Activated CD4-positive, CD25-positive, alpha-beta regulatory T cell treated with anti-CD3 and anti-CD28 coated beads, Interleukin-2, amount 50 U/mL, for 72 hours (primary cell): ENCODE data around the gene NKD2.

Experiments used
- DNase-seq: peaks from one replicate; pipeline ENCODE4 v3.0.0; 2021

Gene NKD2

DNA sequence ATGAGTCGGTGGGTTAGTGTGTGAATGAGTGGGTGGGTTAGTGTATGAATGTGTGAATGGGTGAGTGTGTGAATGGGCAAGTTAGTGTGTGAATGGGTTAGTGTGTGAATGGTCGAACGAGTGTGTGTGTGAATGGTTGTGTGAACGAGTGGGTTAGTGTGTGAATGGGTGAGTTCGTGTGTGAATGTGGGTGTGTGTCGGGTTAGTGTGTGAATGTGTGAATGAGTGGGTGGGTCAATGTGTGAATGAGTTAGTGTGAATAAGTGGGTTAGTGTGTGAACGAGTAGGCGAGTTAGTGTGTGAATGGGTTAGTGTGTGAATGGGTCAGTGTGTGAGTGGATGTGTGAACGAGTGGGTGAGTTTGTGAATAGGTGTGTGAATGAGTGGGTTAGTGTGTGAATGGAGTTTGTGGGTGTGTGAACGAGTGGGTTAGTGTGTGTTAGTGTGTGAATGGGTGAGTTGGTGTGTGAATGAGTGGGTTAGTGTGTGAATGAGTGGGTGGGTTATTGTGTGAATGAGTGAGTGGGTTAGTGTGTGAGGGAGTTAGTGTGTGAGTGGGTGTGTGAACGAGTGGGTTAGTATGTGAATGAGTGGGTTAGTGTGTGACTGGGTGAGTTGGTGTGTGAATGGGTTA, 38.8 kb downstream of the NKD2 start:
- no peak for DNase-seq

DNA sequence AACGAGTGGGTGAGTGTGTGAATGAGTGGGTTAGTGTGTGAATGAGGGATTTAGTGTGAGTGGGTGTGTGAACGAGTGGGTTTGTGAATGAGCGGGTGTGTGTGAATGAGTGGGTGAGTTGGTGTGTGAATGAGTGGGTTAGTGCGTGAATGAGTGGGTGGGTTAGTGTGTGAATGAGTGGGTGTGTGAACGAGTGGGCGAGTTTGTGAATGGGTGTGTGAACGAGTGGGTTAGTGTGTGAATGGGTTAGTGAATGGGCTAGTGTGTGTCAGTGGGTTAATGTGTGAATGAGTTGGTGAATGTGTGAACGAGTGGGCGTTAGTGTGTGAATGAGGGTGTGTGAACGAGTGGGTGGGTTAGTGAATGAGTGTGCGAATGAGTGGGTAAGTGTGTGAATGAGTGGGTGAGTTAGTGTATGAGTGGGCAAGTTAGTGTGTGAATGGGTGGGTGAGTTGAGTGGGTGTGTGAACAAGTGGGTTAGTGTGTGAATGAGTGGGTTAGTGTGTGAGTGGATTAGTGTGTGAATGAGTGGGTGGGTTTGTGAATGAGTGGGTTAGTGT, 39.6 kb downstream of the NKD2 start:
- DNase-seq: no peak

DNA sequence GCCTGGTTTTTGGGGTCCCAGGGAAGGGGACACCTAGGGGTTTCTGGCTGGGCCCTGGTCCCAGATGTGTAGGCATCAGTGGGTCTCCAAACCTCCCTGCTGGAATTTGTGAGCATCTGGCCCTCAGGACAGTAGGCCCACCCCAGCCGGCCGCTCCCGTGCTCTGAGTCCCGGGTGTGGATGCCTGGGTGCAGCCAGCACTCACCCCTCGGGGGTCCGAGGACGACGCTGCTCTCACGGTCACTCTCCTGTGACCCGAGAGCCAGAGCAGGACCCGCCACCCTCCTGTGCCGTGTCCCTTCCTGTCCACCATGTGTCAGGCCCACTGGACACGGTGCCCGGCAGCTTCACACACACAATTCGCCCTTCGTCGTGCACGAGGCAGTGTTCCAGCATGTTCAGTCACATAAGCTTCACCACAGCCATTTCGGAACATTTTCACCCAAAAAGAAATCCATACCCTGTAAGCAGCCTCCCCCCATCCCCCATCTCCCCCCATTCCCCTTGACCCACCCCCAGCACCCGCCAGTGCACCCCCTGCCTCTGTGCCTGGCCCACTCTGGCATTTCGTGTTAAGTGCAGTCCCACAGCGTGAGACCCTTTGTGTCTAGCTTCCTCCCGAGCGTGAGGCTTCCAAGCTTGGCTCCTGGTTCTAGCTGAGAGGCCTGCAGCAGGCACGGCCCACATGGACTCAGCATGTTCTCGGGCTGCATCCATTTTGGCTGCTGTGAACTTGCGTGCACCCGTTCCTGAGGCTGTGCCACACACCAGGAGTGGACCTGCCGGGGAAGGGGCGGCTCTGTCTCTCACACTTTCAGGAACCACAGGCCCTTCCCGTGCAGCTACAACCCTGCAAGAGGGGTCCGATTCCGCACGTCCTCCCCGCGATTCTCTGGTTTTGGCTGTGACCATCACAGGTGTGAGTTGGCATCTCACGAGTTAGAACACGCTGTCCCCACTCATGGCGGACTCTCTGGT, 40.5 kb downstream of the NKD2 start:
- no peak for DNase-seq

DNA sequence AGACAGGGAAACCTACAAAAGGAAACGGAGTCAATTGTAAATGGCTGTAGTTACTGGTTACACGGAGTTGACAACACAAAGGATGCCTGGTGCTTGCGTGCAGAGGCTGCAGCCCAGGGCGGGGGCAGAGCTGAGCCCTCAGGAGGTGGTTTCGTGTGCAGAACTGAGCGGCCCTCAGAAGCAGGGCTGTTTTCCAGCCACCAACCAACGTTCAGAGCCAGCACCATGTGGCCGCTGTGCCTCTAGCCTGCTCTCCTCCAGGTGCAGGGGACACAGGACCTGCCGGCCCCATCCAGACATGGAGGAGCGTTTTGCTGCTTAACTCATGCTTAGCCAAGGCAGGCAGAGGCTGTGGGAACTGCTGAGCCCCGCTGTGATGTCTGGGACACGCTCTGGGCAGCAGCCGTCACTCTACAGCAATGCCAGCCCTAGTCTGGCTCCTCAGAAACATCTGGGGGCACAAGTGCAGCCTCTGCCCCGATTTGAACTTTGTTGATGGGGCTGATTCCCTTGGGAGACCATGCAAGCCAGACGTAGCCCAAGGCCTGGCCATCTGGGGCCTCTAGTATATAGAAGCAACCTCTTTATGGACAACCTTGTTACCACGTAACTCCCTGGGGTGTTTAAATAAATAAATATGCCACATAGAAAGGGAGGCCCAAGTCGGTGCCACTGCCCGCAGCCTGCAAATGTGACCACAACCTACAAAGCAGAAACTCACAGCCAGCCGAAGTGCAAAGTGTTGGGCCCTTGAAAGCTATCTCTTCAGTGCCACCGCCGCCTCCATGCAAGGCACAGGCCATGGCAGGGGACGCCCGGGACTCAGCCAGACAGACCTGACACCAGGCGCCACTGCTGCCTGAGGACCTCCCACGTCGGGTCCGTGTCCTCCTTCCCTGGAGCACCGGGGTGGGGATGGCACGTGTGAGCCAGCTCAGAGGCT, 42.1 kb downstream of the NKD2 start:
- DNase-seq: no peak

DNA sequence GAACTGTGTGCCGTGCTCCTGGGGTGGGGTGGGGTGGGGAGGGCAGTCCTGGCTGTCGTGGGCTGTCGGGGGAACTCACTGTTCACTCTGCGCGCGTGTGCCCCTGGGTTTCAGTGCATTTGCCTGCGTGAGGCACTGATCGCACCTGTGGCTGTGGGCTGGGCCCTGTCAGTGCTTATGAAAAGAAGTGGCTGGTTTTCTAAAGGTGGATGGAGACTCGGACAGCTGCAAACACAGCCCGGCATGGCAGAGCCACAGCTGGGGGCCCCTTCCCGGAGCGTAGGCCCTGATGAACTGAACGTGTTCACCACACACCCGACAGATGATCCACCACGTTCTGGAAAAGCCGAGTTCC, 42.7 kb downstream of the NKD2 start:
- DNase-seq: no peak

DNA sequence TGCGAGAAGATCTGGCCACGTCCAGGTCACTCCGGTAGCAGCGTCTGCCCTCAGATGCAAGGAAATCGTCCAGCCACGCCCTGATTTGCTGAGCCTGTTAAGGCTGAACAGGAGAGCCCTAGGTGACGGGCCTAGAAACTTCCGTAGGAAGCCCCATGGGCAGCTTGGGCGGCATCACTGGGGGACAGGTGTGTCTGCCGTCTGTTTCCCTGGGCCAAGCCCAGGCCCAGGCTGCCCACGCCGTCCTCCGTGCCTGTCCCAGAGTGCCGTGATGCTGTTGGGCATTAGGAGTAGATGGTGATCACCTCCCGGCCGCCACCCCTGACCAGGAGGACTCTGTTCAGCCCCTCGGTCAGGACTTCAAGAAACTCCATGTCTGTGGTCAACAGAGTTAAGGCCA, 43.5 kb downstream of the NKD2 start:
- no peak for DNase-seq

DNA sequence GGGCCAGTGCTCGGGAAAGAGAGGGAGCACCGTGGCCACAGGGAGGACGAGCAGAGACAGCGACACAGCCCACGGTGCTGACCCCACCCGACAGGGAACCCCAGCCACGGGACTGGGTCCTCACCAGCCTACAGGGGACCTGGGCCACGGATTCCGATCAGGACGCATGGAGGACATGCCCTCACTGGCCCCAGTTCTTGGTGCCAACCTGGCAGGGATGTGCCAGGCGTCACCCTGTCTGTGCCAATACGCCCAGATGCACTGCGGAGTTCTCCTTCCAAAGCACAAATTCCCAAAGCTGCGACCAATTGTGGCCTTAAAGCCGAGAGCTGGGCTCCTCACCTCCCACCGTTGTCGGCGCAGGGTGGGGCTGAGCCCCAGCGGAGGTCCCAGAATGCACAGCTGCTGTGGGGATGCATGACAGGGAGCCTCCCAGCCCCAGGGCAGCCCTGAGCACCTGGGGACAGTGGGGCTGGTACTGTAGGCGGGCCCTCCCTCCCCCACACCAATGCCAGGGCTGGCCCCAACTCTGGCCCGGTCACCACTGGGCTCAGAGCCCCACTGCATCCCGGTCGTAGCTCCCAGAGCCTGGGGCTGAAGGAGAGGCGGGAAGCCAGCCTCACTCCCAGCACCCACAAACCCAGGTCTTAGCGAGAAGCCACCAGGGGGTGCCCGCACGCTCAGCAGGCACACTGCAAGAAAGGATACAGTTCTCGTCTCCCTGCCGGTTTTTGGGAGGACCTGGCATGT, 44.2 kb downstream of the NKD2 start:
- no peak for DNase-seq

DNA sequence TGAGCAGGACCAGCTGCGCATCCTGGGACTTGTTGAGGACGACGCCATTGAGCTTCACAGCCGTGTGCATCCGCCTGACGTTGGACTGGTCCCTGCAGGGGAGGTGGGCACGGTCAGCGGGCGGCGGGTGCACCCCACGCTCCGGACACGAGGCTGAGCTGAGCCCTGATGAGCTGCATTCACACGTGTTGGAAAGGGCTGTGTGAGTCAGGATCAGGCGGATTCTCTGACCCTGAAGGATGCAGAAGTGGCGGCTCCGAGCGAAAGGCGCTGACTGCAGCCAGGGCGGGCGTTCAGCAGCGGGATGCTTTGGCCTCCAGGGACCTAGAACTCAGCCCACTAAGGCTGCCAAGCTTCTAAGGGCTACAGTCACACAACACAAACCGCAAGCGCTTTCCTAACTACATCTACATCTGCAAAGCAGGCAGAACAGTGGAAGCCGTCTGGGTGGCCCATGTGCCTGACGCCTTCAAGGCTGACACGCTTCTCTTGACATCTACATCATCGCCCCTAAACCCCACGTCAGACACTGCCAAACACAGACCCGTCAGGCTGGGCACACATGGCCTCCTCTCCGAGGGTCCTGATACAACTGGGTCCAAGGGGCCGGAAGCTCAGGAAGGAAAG, 44.9 kb downstream of the NKD2 start:
- no peak for DNase-seq

DNA sequence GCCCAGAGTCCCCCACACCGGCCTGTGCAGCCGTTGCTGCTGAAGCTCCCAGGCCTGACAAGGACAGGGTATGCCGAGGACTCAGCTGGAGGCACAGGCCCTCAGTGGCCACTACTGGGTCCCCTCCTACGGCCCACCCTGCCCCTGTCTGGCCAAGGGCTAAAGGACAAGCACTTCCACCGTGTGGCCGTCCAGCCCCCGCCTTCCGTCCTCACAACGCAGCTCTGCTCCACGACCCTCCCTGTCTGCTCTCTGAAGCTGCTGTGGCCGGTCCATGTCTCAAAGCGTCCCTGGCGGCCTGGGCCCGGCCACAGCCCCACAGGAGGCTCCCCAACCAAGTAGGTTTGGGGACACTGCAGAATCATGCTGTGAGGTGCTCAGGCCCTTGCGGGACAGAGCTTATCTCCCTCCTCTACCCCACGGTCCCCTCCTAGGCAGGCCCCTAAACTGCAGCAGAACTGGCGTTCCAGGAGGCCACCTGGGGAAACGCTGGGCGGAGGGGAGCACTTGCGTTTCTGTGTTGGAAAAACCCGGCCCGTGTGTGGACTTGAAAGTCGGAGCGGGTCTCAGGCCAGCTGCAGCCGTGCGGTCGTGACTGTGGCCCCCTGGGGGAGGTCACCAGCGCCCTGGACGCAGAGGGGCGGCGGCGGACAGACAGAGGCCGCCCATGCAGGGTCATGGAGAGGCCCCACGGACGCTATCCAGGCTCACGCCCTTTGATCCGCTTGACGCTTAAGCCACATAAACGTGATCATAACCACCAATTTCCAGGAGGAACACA, 45.6 kb downstream of the NKD2 start:
- DNase-seq: no peak

DNA sequence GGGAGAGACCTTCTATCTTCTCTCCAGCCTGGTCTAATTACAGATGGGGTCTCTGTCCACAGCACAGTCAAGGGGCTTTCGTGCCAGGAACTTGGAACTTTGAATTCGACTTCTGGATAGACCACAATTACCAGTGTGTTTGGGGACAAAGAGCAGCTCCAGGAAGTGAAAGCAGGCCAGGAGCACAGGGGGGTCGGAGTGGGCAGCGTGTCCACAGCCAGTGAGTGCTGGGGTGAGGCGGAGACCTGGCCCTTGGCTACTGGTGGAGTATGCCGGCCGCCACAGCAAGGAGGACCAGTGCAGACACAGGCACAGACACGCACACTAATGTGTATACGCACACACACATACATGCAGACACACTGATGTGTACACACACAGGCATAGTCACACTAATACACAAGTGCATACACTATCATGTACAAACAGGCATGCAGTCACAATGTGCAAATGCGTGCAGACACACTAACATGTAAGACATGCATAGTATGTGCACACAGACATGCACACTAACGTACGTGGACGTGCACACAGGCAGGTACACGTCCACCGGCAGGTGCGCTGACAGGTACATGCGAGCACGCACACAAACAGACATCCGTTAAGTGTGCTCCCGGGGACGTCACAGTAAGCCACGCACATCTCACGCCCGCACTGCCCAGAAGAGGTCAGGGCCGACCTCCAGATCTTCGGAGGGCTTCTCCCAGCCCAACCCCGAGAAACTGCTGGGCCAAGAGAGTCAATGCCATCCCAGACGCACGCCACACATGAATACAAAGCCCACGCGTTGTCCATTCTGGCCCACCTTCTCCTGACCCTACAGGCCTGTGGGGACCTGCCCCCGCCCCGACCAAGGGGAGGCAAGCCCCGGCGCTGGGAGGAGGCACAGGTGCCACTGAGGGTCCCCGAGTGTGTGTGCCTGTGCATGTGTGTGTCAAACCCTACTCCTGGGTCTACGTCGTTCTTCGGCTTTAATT, 46.5 kb downstream of the NKD2 start:
- DNase-seq: no peak

DNA sequence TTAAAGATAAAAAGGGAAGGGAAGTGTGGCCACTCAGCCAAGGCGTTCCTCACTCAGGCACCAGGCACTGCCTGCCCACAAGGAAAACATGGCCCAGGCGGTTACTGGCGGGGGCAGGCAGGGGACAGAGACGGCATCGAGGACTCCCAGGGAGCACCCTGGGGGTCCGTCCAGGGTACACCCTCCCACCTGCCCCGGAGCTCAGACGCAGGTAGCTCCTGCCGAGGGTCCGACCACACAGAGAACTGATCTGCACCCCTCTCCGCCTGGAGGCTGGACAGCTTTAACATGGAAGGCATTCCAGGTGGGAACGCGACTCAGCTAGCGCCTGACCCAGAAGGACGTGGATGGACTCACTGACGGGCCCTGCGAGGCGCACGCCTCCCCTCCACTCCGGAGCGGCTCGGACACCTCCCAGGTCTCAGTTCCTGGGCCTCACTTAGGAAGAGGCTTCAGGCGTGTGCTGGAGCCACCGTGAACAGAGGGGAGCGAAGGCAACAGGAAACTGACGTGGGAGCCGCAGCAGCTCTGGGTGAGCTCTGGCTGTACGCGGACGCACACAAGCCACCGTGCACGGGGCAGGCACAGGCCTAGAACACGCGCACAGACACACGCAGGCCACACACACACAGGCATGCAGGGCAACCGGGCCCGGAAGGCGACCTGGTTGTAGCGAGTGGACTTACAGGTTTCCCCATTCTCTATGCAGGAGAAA, 47.5 kb downstream of the NKD2 start:
- DNase-seq: no peak

DNA sequence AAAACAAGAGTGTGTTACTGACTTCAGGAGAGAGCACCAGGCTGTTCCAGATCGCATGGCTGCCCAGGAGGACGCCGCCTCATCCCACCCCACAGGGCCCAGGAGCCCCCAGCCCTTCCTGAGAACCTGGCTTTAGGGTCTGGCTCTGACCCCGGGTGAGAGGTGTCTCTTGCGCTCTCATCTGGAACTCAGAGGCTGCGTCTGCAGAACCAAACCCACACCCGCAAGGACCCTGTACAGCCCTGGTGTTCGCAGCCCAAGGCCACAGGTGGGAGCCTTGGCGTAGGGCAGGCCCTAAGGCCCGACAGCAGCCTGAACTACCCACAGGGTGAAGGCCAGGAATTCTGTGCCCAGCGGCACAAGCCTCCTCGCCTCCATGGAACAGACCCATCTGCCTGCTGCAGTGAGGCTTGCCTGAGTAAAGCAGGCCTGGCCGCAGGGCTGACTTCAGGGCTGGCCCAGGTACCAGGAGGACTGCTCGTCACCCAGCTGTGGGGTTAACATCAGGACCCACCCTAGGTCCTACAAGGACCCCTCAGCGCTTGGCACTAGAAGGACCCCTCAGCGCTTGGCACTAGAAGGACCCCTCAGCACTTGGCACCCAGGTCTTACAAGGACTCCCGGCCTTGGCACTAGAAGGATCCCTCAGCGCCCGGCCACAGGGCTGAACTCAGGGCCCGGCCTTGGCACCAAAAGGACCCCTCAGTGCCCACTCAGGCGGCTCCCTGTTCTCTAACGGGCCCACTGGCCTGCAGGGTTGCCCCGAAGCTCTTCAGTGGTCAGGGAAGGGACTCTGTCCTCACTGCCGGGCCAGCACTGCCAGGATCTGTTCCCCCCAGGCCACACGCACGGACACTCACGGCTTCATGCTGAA, 48.2 kb downstream of the NKD2 start:
- no peak for DNase-seq

DNA sequence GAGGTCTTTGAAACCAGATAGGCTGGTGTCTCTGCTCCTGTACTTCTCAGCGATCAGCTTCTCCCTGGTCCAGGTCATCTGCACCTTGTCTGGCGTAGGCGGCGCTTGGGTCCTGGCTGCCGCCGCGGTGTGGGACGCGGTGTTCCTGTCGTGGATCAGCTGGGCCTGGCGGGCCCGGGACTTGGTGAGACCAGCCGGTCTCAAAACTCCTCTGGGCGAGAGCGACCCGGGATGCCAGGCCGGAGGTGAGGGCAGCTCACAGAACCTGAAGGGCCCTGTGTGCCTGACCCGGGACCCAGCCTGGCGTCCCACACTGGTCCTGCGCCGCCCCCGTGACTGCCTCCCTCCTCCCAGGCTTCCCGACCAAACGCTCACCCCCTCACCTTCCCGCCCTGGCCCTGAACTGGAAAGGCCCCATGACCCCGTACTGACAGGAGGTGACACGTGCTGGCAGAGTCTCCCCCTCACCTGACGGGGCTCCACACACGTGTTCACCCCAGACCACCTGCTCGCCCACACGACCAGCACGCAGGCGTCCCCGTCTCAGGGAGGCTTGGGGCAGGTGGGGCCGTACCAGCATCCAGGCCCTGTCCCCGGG, 49.0 kb downstream of the NKD2 start:
- DNase-seq: no peak

DNA sequence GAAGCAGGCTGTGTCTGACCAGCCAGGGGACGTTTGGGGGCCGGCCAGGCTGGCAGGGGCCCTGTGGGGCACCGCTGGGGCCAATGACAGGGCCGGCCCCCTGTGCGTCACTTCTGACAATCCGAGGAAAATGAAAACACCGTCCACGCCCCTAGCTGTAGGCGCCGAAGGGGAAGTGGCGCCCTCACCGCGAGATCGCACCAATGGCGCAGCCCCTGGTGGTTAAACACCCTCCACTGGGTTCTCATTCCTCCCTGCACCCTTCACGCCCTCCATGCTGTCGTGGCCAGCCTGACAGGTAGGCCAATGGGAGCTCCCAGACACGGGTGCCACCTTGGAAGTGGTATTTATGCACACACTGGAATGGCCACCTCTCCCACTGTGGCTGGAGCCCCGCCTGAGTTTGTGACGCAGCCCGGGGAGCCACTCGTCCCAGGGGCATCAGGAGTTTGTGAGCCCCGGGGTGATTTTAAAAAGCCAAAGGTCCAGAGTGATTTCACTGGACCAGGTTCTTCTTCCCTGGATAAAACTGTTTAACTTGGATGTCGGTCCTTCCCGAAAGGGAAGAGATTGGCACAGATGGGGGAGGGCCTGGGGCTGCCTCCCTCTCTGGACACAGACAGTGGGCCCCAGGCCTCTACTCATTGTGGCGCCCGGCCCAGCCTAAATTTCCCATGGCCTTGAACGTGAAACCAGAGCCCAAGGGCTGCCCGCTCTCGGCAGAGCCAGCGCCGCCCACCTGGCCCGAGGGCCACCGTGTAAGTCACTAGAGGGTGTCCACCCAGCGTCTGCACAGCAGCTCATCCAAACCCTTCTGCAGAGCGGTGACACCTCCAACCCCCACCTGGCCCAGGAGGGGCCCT, 49.7 kb downstream of the NKD2 start:
- DNase-seq: no peak

DNA sequence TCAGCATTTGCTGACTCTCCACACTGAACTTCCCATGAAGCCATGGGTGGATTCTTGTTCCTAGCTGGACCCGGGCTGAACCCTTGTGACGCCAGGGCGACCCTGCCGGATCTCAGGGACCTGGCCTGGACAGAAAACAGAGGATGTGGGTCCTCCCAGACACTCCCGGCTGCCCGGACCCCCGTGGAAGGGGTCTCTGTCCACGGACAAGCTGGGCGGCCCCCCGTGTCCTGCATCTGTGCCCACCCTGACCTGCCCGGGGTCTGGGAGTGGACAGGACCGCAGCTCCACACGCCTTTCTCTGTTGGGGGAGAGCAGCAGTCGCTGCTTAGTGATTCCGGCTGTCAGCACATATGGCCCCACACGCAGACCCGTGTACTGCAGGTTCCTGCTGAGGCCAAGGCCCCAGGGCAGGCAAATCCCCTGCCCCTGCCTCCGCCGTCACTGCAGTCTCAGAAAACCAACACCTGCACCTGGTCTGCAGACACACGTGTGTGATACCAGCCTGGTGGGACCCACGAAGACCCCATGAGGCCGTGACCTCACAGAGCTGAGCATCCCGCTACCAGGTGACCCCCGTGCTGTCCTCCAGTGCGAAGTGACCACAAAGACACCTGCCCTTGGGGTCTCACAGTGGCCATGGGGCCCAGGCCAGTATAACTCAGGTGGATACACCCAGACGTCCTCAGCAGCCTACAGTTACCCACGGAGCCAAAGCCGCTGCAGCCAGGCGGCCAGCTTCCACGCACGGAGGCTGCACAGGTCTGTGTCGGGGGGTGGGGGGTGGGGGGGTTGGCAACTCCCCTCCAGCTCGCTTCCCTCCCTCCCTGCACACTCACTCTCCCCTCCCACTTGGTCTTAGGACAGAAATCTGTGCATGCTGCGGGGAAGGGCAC, 50.6 kb downstream of the NKD2 start:
- no peak for DNase-seq
